SIG-M5 treated with dmso at 0.1 percent for 504 hours (cell line): Measurements from ENCODE around the gene MTHFD1L.
"Not testable (repeated sequence)": the region's sequence is repeated elsewhere in the genome, so short reads cannot be mapped to it uniquely, and the experiment has no call there.

ENCODE experiments used
- DNase-seq: peaks from one replicate; lab custom pipeline; 2025; ENCODE audit not compliant: unreplicated experiment; lab: John Stamatoyannopoulos, UW

The MTHFD1L gene

GRCh38 chr6:151038616-151039015 is 173.1 kb downstream of the MTHFD1L start:
- DNase-seq: no peak

- DNase-seq: peak; percentile 41
These were observed 175.5 kb downstream of the MTHFD1L start for GRCh38 chr6:151040888-151041521.

GRCh38 chr6:151041686-151042085 is 176.2 kb downstream of the MTHFD1L start:
- DNase-seq: no peak

GRCh38 chr6:151042911-151043330 is 177.4 kb downstream of the MTHFD1L start:
- DNase-seq: not testable (repeated sequence)

- DNase-seq: no peak
These were observed 178.4 kb downstream of the MTHFD1L start for GRCh38 chr6:151043944-151044343.

- no peak for DNase-seq
These were observed 179.3 kb downstream of the MTHFD1L start for GRCh38 chr6:151044465-151045441.

GRCh38 chr6:151045511-151046222 is 180.2 kb downstream of the MTHFD1L start:
- not testable (repeated sequence) for DNase-seq

GRCh38 chr6:151051164-151051563 is 185.7 kb downstream of the MTHFD1L start:
- no peak for DNase-seq

GRCh38 chr6:151052021-151052646 is 186.6 kb downstream of the MTHFD1L start:
- DNase-seq: no peak

GRCh38 chr6:151054306-151054705 is 188.8 kb downstream of the MTHFD1L start:
- DNase-seq: no peak

- DNase-seq: no peak
These were observed 190.9 kb downstream of the MTHFD1L start for GRCh38 chr6:151056230-151056907.

GRCh38 chr6:151057061-151057460 is 191.6 kb downstream of the MTHFD1L start:
- no peak for DNase-seq

GRCh38 chr6:151058021-151058733 is 192.7 kb downstream of the MTHFD1L start:
- DNase-seq: no peak

GRCh38 chr6:151059612-151060095 is 194.2 kb downstream of the MTHFD1L start:
- DNase-seq: peak; percentile 2

GRCh38 chr6:151060096-151060765 is 194.7 kb downstream of the MTHFD1L start:
- no peak for DNase-seq

- DNase-seq: no peak
These were observed 195.4 kb downstream of the MTHFD1L start for GRCh38 chr6:151060766-151061531.

GRCh38 chr6:151063352-151063751 is 197.8 kb downstream of the MTHFD1L start:
- no peak for DNase-seq
